Peyer's patch (tissue), 4 donors: ENCODE results near the gene FOXN4.

Source experiments
- CTCF ChIP-seq, 6 experiments: fragments of 450-650 bp in 4 of 6; fragments of 200-600 bp in 2 of 6; sonication (generic) in 1 of 6; IDR thresholded peaks; one replicate each; pipeline ENCODE4 v1.5.1; 2017 to 2019; ENCODE audit warnings: antibody characterized with exemption in 6 of 6, mild to moderate bottlenecking in 3 of 6, moderate library complexity in 1 of 6
- POLR2A ChIP-seq, 2 donors: fragments of 450-650 bp; IDR thresholded peaks; one replicate each; pipeline ENCODE4 v1.5.1; 2017; ENCODE audit warnings: antibody characterized with exemption in 2 of 2, mild to moderate bottlenecking in 2 of 2, moderate library complexity in 2 of 2

GRCh38 chr12:109289004-109289403, 20.1 kb downstream of the FOXN4 start:
- TF ChIP-seq CTCF (IDR thresholded peaks at IDR 0.05) = no peak
- no peak for TF ChIP-seq POLR2A (IDR thresholded peaks at IDR 0.05)
